ENCODE data around the gene PASK. TPM values are rescaled to one million over a fixed set of nuclear protein-coding genes. Genes with fewer than 3 reads are reported as not detected.

Gene PASK
- total RNA-seq, 1 experiment from 2014 or later = 45.8 TPM

DNA sequence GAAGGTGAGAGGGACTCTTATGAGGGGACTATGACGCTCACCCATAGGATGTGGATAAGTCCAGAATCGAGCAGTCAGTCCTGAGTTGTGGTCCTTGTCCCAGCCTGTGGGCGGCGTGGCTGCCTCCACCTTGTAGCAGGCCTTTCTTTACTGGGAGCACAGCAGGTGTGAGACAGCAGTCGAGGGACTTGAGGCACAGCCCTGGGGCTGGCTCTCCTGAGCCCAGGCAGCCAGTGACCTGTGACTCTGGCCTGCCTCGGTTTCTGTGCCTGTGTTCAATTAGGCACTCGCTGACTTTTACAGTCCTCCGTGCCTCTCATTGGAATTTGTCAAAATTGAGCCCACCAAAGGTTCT lies 9.3 kb upstream of the PASK start:
- Histone ChIP-seq H2AFZ (ENCODE audit: low read depth, low read length, poor library complexity, severe bottlenecking) (no peak overlapping the region), H3K4me1 (ENCODE audit: control insufficient read depth in 1 of 2, insufficient read depth in 2 of 2, low read length in 2 of 2) (peaks cover 0 to under 1% of the 10 kb centered on the region in 2 experiments; a peak in 2 of 4 replicates), H3K9me3 (ENCODE audit: control insufficient read depth in 1 of 2, insufficient read depth in 1 of 2, low read depth in 1 of 2, low read length in 2 of 2) (no peaks in the 10 kb centered on the region), H4K20me1 (ENCODE audit: insufficient read depth) (no peaks in the 10 kb centered on the region), H3K79me2 (ENCODE audit: insufficient read depth, low read length) (no peaks in the 10 kb centered on the region), H3K27ac (ENCODE audit: low read depth, low read length) (no peak overlapping the region), H3K36me3 (ENCODE audit: control insufficient read depth in 1 of 2, insufficient read depth in 2 of 2, low read length in 2 of 2) (peaks cover 0 to 11% of the 10 kb centered on the region in 2 experiments; a peak in 2 of 4 replicates), H3K9me2 (ENCODE audit: insufficient read depth) (no peaks in the 10 kb centered on the region), H3K9ac (ENCODE audit: low read length) (no peak overlapping the region), H3K4me3 (replicated peaks in 1 of 2; ENCODE audit: low read depth in 1 of 2, low read length in 2 of 2) (no peak overlapping the region), H3K4me2 (ENCODE audit: low read length) (no peak overlapping the region), H3K27me3 (ENCODE audit: insufficient read depth, low read length) (no peaks in the 10 kb centered on the region)
- ChIA-PET RAD21 (ENCODE audit: low non-redundant PET in 1 of 2, low total read pairs in 2 of 2, uncharacterized antibody in 2 of 2, unreplicated experiment in 2 of 2) (no interaction called here), CTCF (no interaction called here), POLR2A (no interaction called here)
- intact Hi-C loops (cut with micrococcal nuclease) = no loop called here
- BruUV-seq (replicated peaks) = no TSS peak
- no peak for ATAC-seq
- TF ChIP-seq, protein P1, sequence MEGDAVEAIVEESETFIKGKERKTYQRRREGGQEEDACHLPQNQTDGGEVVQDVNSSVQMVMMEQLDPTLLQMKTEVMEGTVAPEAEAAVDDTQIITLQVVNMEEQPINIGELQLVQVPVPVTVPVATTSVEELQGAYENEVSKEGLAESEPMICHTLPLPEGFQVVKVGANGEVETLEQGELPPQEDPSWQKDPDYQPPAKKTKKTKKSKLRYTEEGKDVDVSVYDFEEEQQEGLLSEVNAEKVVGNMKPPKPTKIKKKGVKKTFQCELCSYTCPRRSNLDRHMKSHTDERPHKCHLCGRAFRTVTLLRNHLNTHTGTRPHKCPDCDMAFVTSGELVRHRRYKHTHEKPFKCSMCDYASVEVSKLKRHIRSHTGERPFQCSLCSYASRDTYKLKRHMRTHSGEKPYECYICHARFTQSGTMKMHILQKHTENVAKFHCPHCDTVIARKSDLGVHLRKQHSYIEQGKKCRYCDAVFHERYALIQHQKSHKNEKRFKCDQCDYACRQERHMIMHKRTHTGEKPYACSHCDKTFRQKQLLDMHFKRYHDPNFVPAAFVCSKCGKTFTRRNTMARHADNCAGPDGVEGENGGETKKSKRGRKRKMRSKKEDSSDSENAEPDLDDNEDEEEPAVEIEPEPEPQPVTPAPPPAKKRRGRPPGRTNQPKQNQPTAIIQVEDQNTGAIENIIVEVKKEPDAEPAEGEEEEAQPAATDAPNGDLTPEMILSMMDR (IDR thresholded peaks at IDR 0.05 in 2 of 3, conservative IDR thresholded peaks at IDR 0.05 in 1 of 3; ENCODE audit: borderline replicate concordance in 1 of 3, insufficient read depth in 1 of 3, low read depth in 2 of 3, low read length in 2 of 3) = no peak
- TF ChIP-seq JUND (IDR thresholded peaks at IDR 0.05) = no peak
- TF ChIP-seq ELF1 (IDR thresholded peaks at IDR 0.05; ENCODE audit: borderline replicate concordance, low read depth) = no peak
- no peak for TF ChIP-seq RAD21 (IDR thresholded peaks at IDR 0.05; ENCODE audit: low read depth)
- no peak for TF ChIP-seq YY1 (IDR thresholded peaks at IDR 0.05; ENCODE audit: extremely low read depth, insufficient replicate concordance, low read depth, low read length)
- no peak for TF ChIP-seq CBX3 (IDR thresholded peaks at IDR 0.05; ENCODE audit: low read depth)
- no peak for TF ChIP-seq EZH2 (IDR thresholded peaks at IDR 0.05)
- no peak for TF ChIP-seq TCF7L2 (IDR thresholded peaks at IDR 0.05; ENCODE audit: borderline replicate concordance, extremely low read depth, insufficient read depth, insufficient read length)
- no peak for TF ChIP-seq SP1 (IDR thresholded peaks at IDR 0.05; ENCODE audit: low read depth)
- no peak for TF ChIP-seq EZH2phosphoT487 (IDR thresholded peaks at IDR 0.05; ENCODE audit: borderline replicate concordance)
- no peak for TF ChIP-seq SIN3A (IDR thresholded peaks at IDR 0.05; ENCODE audit: low read depth)
- TF ChIP-seq, protein P2, sequence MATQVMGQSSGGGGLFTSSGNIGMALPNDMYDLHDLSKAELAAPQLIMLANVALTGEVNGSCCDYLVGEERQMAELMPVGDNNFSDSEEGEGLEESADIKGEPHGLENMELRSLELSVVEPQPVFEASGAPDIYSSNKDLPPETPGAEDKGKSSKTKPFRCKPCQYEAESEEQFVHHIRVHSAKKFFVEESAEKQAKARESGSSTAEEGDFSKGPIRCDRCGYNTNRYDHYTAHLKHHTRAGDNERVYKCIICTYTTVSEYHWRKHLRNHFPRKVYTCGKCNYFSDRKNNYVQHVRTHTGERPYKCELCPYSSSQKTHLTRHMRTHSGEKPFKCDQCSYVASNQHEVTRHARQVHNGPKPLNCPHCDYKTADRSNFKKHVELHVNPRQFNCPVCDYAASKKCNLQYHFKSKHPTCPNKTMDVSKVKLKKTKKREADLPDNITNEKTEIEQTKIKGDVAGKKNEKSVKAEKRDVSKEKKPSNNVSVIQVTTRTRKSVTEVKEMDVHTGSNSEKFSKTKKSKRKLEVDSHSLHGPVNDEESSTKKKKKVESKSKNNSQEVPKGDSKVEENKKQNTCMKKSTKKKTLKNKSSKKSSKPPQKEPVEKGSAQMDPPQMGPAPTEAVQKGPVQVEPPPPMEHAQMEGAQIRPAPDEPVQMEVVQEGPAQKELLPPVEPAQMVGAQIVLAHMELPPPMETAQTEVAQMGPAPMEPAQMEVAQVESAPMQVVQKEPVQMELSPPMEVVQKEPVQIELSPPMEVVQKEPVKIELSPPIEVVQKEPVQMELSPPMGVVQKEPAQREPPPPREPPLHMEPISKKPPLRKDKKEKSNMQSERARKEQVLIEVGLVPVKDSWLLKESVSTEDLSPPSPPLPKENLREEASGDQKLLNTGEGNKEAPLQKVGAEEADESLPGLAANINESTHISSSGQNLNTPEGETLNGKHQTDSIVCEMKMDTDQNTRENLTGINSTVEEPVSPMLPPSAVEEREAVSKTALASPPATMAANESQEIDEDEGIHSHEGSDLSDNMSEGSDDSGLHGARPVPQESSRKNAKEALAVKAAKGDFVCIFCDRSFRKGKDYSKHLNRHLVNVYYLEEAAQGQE (IDR thresholded peaks at IDR 0.05; ENCODE audit: low read depth) = no peak
- TF ChIP-seq ZNF274 (IDR thresholded peaks at IDR 0.05; ENCODE audit: low read depth, low read length) = no peak
- no peak for TF ChIP-seq ZFX (IDR thresholded peaks at IDR 0.05)
- no peak for DNase-seq (ENCODE audit: low read depth, low spot score)

Measured in HCT116 (cell line).